Esophagus squamous epithelium (tissue), 5 donors: ENCODE results near the gene IRF2BP2. TPM values are rescaled to one million over a fixed set of nuclear protein-coding genes. Genes with fewer than 3 reads are reported as not detected.

ENCODE experiments used
- DNase-seq: peaks from one replicate; lab custom pipeline; 2025; lab: John Stamatoyannopoulos, UW
- H3K27ac ChIP-seq, 4 donors: fragments of 200-600 bp; sonication (generic); one replicate each; pipeline ENCODE4 v1.5.1; 2016 to 2019; ENCODE audit warnings: mild to moderate bottlenecking in 1 of 4
- H3K27me3 ChIP-seq, 4 donors: fragments of 200-600 bp; sonication (generic); 1 replicate in 3 of 4; 2 replicates in 1 of 4; pipeline versions ENCODE4 v1.5.1 to v1.6.0; 2017 to 2021; ENCODE audit warnings: antibody characterized with exemption in 1 of 4
- H3K36me3 ChIP-seq, 3 donors: fragments of 200-600 bp; sonication (generic); one replicate each; pipeline ENCODE4 v1.5.1; 2016 to 2019
- H3K4me1 ChIP-seq, 3 donors: fragments of 200-600 bp; sonication (generic); one replicate each; pipeline ENCODE4 v1.5.1; 2017 to 2019
- H3K4me3 ChIP-seq, 4 donors: fragments of 200-600 bp; sonication (generic); 1 replicate in 3 of 4; 2 replicates in 1 of 4; pipeline ENCODE4 v1.5.1; 2016 to 2019; ENCODE audit warnings: mild to moderate bottlenecking in 2 of 4, moderate library complexity in 1 of 4
- H3K9me3 ChIP-seq, 3 donors: fragments of 200-600 bp; sonication (generic); one replicate each; pipeline ENCODE4 v1.5.1; 2016 to 2019
- CTCF ChIP-seq, 6 experiments: fragments of 450-650 bp in 4 of 6; fragments of 200-600 bp in 2 of 6; sonication (generic) in 2 of 6; IDR thresholded peaks; one replicate each; pipeline ENCODE4 v1.5.1; 2016 to 2019; ENCODE audit warnings: antibody characterized with exemption in 6 of 6, mild to moderate bottlenecking in 4 of 6, moderate library complexity in 4 of 6
- POLR2A ChIP-seq, 4 donors: fragments of 450-650 bp; IDR thresholded peaks; one replicate each; pipeline ENCODE4 v1.6.1; 2017; ENCODE audit warnings: antibody characterized with exemption in 4 of 4, mild to moderate bottlenecking in 4 of 4, moderate library complexity in 3 of 4
- WGBS, 2 donors: methylation state at CpG; one replicate each; pipeline ENCODE4 v1.1.5; 2018; 5-methylcytosine and 5-hydroxymethylcytosine counted together
- intact Hi-C: fragments of 100-400 bp; cut with DNase I; formaldehyde crosslinking; loops from one replicate; pipeline ENCODE4 v1.15.0; 2022
- total RNA-seq, 4 donors: library from RNA; depleted of rRNA; stranded (reverse); fragments of >200 nt; gene quantifications; one replicate each; pipeline ENCODE4 v1.1.0, GENCODE V29; 2016
- donor health status: DM: yes; HTN: yes; CAD: no.

Gene IRF2BP2
- total RNA-seq, 4 donors from 2014 or later = 52.5 to 66.8 (median 57.6) TPM

GRCh38 chr1:234578735-234579134 lies 31.2 kb downstream of the IRF2BP2 start:
- H3K27me3 ChIP-seq = no peaks in the 10 kb centered on the region
- no peaks in the 10 kb centered on the region for H3K9me3 ChIP-seq
- intact Hi-C loops = no loop called here
- WGBS, 2 donors = 76 to 88% methylated on average over 3 to 8 of the region's 8 CpGs
- no peak overlapping the region for H3K27ac ChIP-seq
- H3K4me1 ChIP-seq = peaks cover 0 to 18% (median 0%) of the 10 kb centered on the region in 3 donors
- H3K36me3 ChIP-seq = no peaks in the 10 kb centered on the region
- no peak for TF ChIP-seq CTCF (IDR thresholded peaks at IDR 0.05)
- TF ChIP-seq POLR2A (IDR thresholded peaks at IDR 0.05) = no peak
- DNase-seq = no peak
- H3K4me3 ChIP-seq = no peak overlapping the region

DNA sequence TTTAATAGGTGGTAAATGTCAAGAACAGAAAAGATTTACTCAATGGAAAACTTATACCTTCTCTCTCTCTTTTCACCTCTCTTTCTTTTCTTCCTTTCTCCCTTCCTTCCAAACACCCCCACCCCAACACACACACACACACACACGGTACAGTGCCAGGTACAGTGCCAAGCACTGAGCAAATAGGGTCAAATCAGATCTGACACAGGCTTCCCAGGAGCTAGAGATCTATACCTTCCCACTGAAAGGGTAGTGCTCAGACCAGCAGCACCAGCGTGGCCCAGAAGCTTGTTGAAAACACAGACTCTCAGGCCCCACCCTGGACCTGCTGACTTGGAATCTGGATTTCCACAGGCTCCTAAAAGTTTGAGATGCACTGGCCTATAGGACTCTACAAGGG lies 31.9 kb downstream of the IRF2BP2 start:
- intact Hi-C loops = no loop called here
- no peak overlapping the region for H3K4me3 ChIP-seq
- TF ChIP-seq CTCF (IDR thresholded peaks at IDR 0.05) = no peak
- no peak for TF ChIP-seq POLR2A (IDR thresholded peaks at IDR 0.05)
- WGBS, 2 donors = 69 to 70% methylated on average over 1 to 2 of the region's 2 CpGs
- no peaks in the 10 kb centered on the region for H3K27me3 ChIP-seq
- H3K27ac ChIP-seq = no peak overlapping the region
- no peaks in the 10 kb centered on the region for H3K9me3 ChIP-seq
- peaks cover 0 to 15% (median 2%) of the 10 kb centered on the region in 3 donors for H3K4me1 ChIP-seq
- no peak for DNase-seq
- H3K36me3 ChIP-seq = no peaks in the 10 kb centered on the region

- Histone ChIP-seq H3K4me1 (peaks cover 0 to 6% (median 3%) of the 10 kb centered on the region in 3 donors), H3K9me3 (no peaks in the 10 kb centered on the region), H3K36me3 (no peaks in the 10 kb centered on the region), H3K27me3 (no peaks in the 10 kb centered on the region), H3K4me3 (no peak overlapping the region), H3K27ac (no peak overlapping the region)
- no peak for DNase-seq
- intact Hi-C loops = no loop called here
- TF ChIP-seq POLR2A (IDR thresholded peaks at IDR 0.05) (no peak), CTCF (IDR thresholded peaks at IDR 0.05) (no peak)
- WGBS, 2 donors = 41 to 57% methylated on average over 2 of the region's 2 CpGs
Measured at GRCh38 chr1:234573711-234574299, 36.2 kb downstream of the IRF2BP2 start.

DNA sequence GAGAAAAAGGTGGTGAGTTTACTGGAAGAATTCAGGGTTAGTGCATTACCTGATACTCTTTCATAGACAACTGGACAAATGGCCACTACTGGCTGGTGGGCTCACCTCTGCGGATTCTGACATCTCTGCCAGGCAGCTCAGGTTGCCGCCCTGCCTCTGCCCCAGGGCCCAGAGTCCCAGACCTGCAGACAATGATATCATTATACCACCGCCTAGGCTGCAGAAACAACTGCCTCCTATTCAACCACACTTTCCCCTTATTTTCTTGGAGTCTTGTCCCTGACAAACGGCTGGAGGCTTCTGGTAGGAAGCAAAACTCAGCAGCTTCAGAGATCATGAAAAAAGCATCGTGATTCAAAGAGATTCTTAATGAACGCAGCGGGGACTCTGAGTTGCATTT lies 37.0 kb downstream of the IRF2BP2 start:
- no peak for TF ChIP-seq CTCF (IDR thresholded peaks at IDR 0.05)
- TF ChIP-seq POLR2A (IDR thresholded peaks at IDR 0.05) = no peak
- 69 to 71% methylated on average over 7 of the region's 7 CpGs for WGBS, 2 donors
- DNase-seq = no peak

GRCh38 chr1:234571702-234572101 lies 38.3 kb downstream of the IRF2BP2 start:
- Histone ChIP-seq H3K4me3 (no peak overlapping the region), H3K27ac (no peak overlapping the region), H3K36me3 (no peaks in the 10 kb centered on the region), H3K4me1 (peaks cover 0 to 6% (median 3%) of the 10 kb centered on the region in 3 donors), H3K27me3 (no peaks in the 10 kb centered on the region), H3K9me3 (no peaks in the 10 kb centered on the region)
- no peak for DNase-seq
- WGBS, 2 donors = 64% methylated on average over 2 of the region's 2 CpGs
- intact Hi-C loops = no loop called here
- TF ChIP-seq POLR2A (IDR thresholded peaks at IDR 0.05) = no peak
- no peak for TF ChIP-seq CTCF (IDR thresholded peaks at IDR 0.05)

More for the DNA sequence above, 37.0 kb downstream of the IRF2BP2 start:
- intact Hi-C loops = no loop called here
- H3K27ac ChIP-seq = no peak overlapping the region
- no peak overlapping the region for H3K4me3 ChIP-seq
- H3K27me3 ChIP-seq = no peaks in the 10 kb centered on the region
- H3K4me1 ChIP-seq = peaks cover 0 to 6% (median 3%) of the 10 kb centered on the region in 3 donors
- H3K9me3 ChIP-seq = no peaks in the 10 kb centered on the region
- no peaks in the 10 kb centered on the region for H3K36me3 ChIP-seq
